Panc1 (cell line): ENCODE results near the gene FAHD2A.
"Not testable (repeated sequence)": the region's sequence is repeated elsewhere in the genome, so short reads cannot be mapped to it uniquely, and the experiment has no call there.

Experiments
- CTCF ChIP-seq: fragments of 450-650 bp; IDR thresholded peaks from 2 replicates; pipeline ENCODE4 v1.5.1; 2017; ENCODE audit warnings: mild to moderate bottlenecking
- POLR2AphosphoS5 ChIP-seq: IDR thresholded peaks from 2 replicates; pipeline ENCODE4 v1.6.1; 2012; ENCODE audit warnings: mild to moderate bottlenecking, low read depth, low read length, moderate library complexity
- REST ChIP-seq, 2 experiments: IDR thresholded peaks; 2 replicates each; pipeline ENCODE4 v1.6.1; 2011 to 2012; ENCODE audit warnings: low read depth in 2 of 2, control low read depth in 1 of 2, low read length in 1 of 2, mild to moderate bottlenecking in 1 of 2, moderate library complexity in 1 of 2; ENCODE audit not compliant: insufficient read depth in 1 of 2
- SIN3A ChIP-seq: IDR thresholded peaks from 2 replicates; pipeline ENCODE4 v1.6.1; 2012; ENCODE audit warnings: low read depth, mild to moderate bottlenecking, low read length, moderate library complexity, borderline replicate concordance; ENCODE audit not compliant: insufficient read depth
- TCF7L2 ChIP-seq: IDR thresholded peaks from 2 replicates; pipeline ENCODE4 v1.6.1; 2011; ENCODE audit warnings: mild to moderate bottlenecking, low read depth, low read length, inconsistent platforms

- not testable (repeated sequence) for TF ChIP-seq CTCF; POLR2AphosphoS5; REST (IDR thresholded peaks at IDR 0.05; ENCODE audit: insufficient read depth in 1 of 2, low read depth in 2 of 2, low read length in 1 of 2); TCF7L2; SIN3A
Measured at GRCh38 chr2:95403824-95404223, 1.3 kb downstream of the FAHD2A start.
